Measurements from ENCODE around the gene KCTD1.

Gene KCTD1

DNA sequence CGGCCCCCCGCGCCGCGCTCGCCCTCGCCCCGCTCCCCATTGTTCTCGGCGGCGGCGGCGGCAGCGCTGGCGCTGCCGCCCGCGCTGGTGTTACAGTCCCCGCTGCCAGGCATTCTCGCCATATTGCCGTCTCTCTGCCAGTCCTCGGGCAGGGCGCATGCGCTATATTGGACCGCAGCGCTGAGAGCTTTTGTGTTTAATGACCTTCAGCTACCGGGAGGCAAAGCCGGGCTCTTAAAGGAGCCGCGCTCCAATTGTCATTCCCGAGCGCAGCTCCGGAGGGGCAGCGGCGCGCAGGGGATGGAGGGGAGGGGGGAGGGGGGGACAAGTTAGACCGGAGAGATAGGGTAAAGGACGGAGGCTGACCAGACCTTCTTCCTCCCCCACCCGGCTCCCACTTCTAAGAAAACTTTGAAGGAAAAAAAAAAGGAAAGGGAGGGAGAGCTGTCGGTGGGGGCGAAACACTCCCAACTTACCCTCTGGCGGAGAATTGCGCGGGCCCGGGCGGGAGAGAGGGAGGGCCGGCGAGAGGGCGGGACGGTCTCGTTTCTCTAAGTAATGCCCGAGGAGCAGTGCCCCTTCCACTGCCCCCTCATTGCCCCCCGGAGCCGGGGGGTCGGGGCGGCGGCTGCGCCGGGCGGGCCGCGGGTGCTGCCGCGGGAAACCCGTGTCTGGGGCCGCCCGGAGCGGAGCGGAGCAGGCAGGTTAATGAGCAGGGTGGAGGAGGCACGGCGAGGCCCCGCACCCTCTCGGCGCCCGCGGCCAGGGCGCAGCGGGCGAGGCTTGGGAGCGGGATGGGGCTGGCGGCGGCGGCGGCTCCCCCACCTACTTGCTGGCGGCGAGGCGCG, at the start of gene KCTD1:
KCTD1 (minus strand) TSS at position 139 of the 848 bp plus-strand sequence; CDS start at position 122, 17 bp downstream.
- DNase-seq (ENCODE audit: low read depth in 2 of 2): peak; percentile 42 to 61

DNA sequence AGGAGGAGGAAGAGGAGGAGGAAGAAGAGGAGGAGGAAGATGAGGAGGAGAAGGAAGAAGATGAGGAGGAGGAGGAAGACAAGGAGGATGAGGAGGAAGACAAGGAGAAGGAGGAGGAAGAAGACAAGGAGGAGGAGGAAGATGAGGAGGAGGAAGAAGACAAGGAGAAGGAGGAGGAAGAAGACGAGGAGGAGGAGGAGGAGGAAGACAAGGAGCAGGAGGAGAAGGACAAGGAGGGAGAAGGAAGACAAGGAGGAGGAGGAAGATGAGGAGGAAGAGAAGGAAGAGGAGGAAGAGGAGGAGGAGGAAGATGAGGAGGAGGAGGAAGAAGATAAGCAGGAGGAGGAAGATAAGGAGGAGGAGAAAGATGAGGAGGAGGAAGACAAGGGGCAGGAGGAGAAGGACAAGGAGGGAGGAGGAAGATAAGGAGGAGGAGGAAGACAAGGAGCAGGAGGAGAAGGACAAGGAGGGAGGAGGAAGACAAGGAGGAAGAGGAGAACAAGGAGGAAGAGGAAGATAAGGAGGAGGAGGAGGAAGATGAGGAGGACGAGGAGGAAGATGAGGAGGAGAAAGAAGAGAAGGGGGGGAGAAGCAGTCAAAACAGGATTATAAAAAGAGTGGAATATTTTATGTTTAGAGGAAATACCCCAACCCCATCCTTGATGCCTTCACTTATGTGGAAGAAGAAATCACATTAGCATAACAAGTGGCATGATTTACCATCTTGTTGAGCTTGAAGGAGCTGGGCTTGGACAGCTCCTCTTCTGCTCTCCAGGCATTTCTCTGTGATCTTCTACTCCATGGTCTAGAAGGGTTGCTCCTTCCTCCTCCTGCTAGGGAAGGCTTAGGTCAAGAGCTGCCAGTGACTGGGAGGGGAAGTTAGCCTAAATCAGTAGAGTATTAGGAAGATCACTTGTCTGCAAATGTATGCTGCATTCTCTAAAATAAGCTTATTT, 45.3 kb upstream of the KCTD1 start:
- no peak for DNase-seq (ENCODE audit: low read depth in 2 of 2)

DNA sequence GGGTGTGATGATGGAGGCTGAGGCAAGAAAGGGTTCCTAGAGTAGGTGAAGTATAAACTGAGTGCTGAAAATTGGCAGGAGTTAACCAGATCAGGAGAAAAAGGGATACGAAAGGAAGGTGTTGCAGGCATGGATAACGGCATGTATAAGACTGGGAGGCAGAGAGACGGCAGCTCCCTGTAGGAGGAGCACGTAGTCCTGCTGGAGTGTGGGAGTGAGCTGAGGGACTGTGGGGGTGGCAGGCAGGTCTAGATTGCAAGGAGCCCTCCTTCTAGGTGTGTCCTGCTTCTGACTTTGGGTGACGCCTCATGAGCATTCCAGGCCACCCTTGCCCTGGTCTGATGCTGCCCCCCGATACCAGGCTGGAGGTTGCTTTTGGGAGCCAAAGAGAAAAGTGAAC, 36.4 kb upstream of the KCTD1 start:
- DNase-seq (ENCODE audit: low read depth in 2 of 2): no peak

DNA sequence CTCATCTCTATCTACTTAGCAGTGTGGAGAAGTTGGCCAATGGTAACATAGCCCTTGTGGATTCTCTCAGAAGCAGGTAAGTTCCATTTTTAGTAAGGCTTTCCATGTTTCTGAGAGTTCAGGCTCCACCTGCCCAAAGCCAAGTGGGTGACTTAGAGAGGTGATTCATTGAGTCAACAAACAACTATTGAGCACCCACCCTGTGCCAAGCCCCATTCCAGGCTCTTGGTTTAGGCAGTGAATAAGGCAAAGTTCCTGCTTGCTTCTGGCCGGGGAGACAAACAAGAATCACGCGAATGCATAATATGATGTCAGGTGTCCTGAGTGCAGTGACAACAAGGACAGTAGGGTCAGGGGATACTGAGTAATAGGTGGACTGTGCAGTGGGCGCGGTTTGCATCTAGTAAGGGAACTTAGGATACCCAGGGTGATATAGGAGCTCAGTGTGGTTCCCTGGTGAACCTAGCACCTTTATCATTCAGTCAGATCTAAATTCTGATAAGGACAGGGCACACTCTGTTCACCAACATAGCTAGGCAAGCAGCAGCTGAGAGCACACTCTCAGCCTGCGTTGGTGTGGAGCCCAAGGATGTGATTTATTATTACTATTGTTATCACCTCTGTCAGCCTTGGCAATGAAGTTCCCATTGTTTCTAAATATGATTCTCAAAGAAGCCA, 31.7 kb upstream of the KCTD1 start:
- no peak for DNase-seq (ENCODE audit: low read depth in 2 of 2)

DNA sequence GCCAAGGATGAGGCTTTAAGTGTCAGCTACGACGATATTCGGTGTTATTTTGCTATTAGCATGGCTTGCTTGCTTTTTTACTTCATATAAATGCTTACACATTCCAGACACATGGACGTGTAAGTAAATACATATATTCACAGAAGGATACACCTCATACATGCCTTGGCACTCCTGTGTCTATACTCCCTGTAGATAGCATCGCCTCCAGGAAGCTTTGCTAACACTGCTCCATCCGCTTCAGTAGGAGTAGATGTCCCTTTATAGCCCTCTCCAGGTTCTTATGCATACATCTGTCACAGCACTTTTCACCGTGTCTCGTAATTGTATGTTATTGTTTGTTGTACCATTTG, 27.5 kb upstream of the KCTD1 start:
- no peak for DNase-seq (ENCODE audit: low read depth in 2 of 2)

DNA sequence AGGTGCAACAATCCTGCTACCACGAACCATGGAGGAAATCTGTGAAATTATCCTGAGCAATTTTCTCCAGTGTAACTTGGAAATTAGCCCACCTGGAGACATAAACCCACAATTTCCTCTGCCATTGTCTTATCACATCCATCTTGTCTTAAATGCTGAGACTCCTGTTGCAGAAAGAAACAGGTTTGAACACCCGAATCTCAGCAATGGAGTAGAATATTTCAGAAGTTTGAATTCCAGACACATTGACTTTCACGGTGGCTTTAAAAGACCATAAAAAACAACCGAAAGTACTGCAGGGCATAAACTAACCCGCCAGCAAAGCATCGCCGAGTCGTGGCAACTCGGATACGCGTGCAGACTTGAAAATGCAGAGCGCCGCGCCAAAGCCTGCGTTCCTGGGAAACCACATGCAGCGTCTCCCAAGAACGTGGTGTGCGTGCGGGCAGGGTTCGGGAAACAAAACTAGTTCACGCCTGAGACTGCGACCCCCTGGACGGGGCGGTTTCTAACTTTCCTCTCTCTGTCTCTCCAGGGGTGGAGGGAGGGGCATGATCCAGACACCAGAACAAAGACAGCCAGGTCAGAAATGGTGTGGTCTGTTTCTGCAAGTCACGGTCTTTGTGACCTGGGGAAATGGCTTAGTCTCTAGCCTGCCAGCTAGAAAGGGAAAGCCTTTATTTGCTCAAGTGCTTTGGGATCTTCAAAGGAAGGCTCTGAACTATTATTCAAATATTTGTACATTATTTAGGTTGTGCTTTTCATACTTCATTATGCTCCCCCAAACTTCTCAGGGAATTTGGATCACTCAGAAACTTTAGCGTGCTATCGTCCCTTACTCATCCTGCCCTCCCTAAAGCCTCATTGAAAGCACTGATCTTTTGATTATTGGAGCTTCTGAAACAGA, 26.9 kb upstream of the KCTD1 start:
- no peak for DNase-seq (ENCODE audit: low read depth in 2 of 2)

DNA sequence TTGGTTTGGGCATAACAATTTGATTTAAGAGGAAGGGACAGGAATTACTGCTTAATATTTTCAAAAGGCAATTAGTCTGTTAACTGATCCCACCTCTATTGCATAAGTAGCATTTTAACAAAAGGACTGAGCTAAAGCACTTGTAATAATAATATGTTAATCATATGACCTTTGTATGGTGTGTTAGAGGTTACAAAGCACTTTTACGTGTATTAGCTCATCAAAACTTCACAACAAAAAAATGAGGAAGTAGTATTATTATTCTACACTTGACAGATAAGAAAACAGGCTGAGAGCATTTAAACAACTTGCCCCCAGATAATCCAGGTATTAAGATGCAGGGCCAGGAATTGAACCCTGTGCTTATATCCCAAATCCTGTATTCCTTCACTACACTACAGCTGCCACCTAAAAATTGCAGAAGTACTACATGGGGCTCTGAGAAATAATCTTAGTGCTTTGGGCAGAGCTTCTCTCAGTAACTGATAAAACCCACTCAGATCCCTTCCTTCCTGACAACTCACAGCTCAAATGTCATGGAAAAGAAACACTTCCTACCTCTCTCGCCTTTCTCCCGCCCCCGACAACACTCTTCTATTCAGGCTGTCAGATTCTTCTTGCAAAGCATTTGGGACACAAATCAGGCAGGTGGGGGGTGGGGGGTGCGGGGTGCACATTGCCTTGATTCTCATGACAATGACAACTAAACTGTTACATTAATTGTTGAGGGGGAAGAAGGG, 20.7 kb upstream of the KCTD1 start:
- no peak for DNase-seq (ENCODE audit: low read depth in 2 of 2)

DNA sequence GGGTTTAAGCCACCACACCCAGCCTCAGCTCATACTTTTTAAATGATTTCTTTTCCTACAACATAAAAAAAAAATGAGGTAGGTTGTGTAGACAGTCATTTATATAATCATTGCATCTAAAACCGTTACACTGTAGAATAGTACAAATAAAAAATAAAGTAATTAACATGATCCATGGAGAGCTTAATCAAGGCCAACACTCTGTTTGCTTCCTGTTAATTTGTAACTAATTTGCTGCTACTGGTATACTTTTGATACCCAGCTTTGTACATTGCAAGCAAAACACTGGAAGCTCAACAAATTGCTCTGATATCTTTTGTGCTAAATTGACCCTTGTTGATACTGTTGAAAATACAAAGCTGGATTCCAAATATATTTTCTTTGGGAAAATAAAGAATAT, 20.2 kb upstream of the KCTD1 start:
- DNase-seq (ENCODE audit: low read depth in 2 of 2): no peak

DNA sequence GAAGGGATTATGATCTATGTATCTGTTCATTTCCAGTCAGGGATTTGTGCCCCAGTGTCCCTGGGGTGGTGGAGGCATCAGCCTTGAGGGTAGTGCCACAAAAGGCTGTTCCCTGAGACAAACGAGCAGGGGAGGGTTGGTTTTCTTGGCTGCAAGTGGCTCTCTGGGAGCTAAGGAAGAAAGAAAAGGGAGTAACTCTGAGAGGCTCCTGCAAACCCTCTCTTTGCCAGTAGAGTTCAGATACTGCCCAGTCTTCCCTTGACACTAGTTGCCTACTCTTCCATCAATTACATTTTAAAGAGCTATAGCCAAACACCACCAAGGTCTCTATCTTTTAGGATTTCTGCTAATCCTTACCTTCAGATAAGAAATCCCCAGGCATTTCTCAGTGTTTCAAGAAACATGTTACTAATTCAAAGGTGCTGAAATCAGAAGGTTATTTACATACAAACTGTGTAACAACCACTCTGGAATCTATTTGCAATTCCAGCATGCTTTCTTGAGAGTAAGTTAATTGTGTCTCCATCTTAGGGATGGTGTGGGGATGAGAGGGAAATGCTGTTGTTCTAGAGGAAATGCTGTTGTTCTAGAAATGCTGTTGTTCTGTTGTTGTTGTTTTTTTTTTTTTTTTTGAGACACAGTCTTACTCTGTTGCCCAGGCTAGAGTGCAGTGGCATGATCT, 18.7 kb upstream of the KCTD1 start:
- no peak for DNase-seq (ENCODE audit: low read depth in 2 of 2)

DNA sequence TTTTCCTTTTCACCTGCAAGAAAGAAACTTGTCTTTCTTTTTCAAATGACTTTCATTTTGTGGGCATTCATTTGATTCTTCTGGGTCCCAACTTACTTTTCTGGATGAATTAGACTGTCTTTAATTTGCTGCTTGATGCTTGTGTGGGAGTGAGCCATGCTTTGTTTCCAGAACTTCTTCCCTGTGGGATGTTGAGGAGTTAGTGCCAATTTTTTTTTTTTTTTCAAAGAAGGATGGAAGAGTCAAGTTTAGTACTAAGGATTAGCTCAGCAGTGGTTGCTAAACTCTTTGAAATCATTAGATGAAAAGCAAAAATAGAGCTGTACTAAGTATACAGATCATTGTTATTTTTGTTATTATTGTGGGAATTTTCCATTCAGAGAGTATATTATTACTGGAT, 17.2 kb upstream of the KCTD1 start:
- no peak for DNase-seq (ENCODE audit: low read depth in 2 of 2)

DNA sequence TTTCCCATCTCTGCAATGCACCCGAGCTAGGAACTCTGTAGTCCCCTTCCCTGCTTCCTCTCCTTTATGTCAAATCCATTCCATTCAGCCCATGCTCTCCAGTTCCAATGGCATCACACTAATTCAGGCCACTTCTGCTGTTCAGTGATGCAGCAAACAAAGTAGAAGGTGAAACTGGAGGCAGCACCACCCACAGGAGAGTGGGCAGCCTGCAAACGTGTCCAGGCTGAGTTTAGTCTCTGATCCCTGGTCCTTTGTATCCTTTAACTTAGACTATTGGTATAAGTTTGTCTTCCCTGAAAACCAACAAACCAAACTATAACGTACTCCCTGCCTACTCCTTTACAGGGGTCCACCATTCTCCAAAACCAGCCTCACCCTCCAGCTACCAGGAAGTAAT, 14.7 kb upstream of the KCTD1 start:
- DNase-seq (ENCODE audit: low read depth in 2 of 2): no peak

DNA sequence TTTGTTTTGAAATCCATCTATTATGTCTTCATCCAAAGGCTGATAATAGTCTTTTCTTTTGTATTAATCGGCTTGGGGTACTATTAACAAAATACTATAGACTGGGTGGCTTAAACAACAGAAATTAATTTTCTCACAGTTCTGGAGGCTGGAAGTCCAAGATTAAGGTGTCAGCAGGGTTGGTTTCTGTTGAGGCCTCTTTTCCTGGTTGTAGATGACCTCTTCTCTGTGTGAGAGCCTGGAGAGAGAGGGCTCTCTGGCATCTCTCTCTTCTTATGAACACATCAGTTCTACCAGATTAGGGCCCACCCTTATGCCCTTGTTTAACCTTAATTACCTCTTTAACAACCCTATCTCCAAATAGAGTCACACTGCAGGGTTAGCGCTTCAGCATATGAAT, 14.2 kb upstream of the KCTD1 start:
- DNase-seq (ENCODE audit: low read depth in 2 of 2): no peak

DNA sequence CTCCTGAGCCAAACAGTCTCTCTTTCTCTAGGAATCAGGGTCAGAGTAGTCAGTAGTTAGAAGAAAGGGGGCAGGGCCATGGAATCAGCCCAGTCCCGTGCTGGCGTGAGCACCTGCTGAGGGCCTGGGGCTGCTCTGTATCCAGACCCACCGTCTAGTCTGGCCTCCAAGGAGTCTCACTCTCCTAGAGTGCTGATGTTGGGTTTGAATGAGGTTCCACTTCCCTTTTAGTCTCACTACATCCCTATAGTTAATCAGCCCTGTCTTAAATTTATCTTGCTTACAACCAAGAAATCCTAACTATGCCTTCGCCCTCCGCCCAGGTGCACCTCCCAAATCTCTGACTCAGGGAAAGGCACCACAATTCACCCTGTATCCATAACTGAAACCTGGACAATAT, 13.4 kb upstream of the KCTD1 start:
- no peak for DNase-seq (ENCODE audit: low read depth in 2 of 2)

DNA sequence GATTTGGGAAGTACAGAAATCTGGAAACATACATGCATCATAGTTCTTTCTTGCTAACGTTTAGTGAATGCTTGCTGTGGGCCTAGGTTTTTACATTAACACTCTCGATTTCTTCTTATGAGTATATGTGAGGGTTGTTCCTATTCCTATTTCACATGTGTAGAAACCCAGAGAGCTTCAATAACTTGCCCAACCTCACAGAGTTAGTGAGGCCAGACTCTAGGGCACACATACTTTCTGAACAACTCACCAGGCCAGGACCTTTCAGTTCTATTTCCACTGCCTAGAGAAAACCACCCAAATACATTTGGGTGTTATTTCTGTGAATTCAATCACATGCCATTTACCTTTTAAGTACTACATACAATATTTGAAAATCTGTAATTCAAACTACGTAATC, 8.2 kb upstream of the KCTD1 start:
- DNase-seq (ENCODE audit: low read depth in 2 of 2): no peak

DNA sequence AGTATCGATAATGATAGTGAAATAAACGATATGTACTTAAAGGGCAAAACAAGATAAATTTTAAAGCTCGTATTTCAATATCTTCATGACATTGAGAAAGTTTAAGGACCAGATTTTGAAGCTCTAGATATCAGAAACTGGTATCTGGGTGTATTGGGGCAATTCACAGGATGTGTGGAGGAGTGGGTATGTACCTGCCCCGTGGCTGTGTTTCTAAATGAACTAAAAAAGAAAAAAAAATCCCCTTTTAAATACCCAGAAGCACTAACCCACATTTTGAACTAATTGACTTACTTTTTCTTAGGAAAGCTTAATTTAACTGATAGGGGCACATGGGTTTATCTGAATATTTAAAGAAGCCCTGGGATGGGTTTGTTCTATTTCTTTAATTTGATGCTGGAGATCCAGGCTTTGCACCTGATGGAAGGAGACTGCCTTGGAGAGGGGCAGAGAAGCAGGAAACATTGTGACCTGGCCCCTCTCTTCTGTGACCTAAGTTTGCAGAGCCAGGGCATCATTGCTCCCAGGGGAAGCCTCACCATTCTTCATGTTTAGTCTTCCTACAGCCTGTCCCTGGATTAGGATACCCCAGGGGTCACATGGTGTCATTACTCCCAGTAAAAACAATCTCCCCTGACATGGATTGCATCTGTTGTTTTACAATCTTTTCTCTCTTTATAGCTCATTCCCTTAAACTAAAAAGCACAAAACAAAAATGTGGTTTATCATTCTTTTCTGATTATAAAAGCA, 7.6 kb upstream of the KCTD1 start:
- no peak for DNase-seq (ENCODE audit: low read depth in 2 of 2)

DNA sequence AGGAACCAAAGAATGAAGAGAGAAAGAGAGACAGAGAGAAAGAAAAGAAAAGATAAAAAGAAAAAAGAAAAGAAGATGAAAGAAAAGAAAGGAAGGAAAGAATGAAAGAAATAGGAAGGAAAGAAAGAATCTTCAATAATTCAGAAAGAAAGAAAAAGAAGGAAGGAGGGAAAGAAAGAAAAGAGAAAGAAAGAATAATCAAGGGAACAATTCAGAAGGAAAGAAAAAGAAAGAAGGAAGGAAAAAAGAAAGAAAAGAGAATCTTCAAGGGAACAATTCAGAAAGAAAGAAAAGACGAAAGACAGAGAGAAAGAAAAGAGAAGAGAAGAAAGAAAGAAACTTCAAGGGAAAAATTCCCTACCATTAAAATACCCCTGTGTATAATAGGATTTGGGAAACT, 5.6 kb upstream of the KCTD1 start:
- DNase-seq (ENCODE audit: low read depth in 2 of 2): no peak

DNA sequence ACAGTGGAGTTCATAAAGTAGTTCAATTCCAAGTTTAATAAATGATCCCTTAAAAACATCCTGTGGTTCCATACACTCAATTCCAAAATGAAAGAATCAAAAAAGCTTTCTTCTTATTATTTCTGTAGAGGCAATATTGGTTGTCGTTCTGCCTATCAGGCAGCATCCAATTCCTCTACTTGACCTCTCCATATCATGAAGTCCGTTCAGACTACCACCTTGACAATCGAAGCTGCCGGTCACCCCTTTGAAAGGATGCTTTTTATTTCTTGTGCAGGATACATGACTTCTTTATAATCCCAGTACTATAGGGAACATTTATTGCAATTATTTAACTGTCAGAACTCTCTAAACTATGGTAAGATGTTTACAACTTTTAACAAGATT, 3.3 kb upstream of the KCTD1 start:
- DNase-seq (ENCODE audit: low read depth in 2 of 2): no peak

DNA sequence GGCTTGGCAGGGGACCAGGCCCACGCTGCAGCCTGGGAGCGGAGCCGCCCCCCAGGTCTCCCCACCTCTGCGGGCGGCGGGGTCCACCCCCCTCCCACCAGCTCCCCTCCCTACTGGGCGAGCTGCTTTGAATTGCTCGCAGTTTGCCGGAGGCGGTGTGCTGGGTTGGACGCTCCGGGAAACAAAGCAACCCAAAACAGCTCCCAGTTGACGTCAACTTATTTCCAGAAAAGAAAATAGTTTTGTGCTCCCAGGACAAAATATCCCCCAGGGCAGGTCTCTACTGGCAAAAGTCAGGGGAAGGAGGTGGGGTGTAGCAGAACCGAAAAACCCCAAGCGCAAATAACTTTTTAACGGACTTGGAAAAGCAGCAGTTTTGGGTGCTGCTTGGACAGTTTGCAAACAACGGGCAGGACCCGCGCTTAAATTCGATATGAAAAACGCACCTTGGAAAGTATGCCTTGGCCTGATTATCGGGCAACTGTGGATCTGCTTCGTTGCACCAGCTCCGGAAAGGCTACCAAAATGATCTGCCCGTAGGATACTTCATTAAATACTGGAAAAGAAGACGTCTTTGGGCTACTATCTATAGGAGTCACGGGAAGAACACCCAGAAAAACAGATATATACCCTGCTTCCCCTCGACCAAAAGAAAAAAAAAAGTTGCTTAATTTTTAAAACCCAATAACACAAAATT, 2.8 kb upstream of the KCTD1 start:
- no peak for DNase-seq (ENCODE audit: low read depth in 2 of 2)
